ENCODE results near the gene TULP1. TPM values are rescaled to one million over a fixed set of nuclear protein-coding genes. Genes with fewer than 3 reads are reported as not detected.
A peak's percentile ranks its signal among the peaks of the same experiment; 100 is the strongest.

The TULP1 gene
- total RNA-seq, 1 experiment from 2014 or later = not detected

DNA sequence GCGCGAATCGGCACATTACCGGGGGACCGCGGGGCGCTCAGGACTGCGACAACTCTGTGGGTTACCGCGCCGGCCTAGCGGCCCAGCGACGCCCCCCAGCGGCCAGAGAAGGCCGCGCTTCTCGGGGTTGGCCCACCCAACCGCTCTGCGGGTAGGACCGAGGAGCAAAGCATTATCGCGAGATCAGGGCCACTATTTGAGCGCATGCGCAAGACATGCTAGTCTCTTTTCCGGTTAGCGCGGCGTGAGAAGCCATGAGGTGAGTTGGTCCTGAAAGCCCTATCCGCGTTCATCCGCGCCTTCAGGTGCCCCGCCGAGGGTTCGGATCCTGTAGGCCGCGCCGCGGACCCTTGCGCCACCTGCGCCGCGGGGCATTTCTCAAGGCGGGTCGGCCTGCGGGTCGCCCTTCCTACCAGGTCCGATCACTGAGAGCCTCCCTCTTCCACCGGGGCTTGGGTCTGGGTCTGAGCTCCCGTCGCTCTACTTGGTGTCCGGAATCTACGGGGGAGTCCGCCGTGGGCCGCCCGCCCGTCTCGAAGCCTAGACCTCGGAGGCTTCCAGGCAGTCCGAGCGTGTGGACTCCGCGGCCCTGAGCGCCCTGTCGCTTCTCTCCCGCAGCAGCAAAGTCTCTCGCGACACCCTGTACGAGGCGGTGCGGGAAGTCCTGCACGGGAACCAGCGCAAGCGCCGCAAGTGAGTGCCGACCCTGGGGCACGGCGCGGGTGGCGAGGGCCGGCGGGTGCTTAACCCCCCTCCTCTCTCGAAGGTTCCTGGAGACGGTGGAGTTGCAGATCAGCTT lies 44.3 kb downstream of the TULP1 start, which contains the start of gene RPL10A:
Gene RPL10A (plus strand): TSS at position 221 of the 799 bp plus-strand sequence. CDS start 34 bp downstream, at position 255.
- DNase-seq (ENCODE audit: low read depth) = peak; percentile 98

DNA sequence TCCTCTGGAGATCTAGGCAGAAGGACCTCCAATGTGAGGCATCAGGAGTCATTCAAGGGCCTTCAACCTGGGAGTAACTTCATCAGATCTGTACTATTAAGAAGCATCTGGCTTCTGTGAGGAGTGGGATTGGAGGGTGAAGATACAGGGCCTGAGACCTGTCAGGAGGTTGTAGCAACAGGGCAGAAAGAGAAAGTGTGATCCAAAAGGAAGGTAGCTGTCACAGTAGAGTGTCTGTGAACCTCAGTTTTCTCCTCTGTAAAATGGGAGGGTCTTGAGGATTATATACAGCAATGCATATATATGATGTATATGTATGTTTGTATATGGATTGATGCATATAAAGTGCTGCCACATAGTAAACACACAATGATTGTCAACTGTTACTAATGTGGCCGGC lies 47.0 kb downstream of the TULP1 start:
- DNase-seq (ENCODE audit: low read depth) = no peak

DNA sequence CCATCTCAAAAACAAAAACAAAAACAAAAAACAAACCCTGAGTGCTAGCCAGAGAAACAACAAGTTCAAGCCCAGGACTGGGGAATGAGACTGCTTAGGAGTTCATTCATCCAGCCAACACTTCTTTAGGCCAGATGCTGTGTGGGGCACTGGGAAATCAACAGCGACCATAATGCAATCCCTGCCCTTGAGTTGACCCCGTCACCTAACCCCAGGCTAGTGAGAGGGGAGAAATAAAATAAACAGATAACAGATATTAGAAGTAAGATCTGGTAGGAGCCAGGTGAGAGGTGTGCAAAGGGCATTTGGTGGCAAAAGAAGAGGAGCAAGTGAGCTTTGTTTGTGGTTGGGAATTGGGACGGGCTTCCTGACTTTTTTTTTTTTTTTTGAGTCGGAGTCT lies 49.4 kb downstream of the TULP1 start:
- DNase-seq (ENCODE audit: low read depth) = no peak

DNA sequence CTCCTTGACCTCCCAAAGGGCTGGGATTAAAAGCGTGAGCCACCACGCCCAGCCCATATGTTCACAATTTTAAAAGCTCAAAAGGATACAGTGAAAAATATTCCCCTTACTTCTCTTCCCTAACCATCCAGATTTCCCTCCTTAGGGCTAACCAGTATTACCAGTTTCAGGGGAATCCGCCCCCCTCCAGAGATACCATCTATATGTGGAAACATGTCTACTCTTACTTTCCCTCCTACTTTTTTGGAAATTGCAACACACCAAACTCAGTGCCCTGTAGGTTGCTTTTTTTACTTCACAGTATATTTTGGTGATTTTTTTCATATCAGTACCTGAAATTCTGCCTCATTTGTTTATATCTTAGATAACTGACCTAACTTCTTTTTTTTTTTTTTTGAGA lies 51.4 kb downstream of the TULP1 start:
- no peak for DNase-seq (ENCODE audit: low read depth)

DNA sequence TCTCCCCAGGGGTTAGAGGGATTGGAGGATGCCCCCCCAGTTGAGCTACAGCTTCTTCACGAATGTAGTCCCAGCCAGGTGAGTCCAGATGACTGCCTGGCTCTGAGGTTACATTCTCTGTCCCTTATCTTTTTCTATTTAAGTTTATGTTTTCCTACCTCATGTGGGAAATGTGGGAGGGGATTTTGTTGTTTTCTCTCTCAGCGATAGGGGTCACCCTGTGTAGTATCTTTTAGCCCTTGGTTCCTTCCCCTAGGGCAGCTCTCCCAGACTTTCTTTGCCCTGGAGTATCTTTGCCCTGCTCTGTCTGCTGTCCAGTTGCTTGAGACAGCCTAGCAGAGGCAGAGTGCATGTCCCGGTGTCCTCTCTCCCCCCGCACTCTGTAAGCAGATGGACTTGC lies 54.8 kb downstream of the TULP1 start:
- DNase-seq (ENCODE audit: low read depth) = no peak

DNA sequence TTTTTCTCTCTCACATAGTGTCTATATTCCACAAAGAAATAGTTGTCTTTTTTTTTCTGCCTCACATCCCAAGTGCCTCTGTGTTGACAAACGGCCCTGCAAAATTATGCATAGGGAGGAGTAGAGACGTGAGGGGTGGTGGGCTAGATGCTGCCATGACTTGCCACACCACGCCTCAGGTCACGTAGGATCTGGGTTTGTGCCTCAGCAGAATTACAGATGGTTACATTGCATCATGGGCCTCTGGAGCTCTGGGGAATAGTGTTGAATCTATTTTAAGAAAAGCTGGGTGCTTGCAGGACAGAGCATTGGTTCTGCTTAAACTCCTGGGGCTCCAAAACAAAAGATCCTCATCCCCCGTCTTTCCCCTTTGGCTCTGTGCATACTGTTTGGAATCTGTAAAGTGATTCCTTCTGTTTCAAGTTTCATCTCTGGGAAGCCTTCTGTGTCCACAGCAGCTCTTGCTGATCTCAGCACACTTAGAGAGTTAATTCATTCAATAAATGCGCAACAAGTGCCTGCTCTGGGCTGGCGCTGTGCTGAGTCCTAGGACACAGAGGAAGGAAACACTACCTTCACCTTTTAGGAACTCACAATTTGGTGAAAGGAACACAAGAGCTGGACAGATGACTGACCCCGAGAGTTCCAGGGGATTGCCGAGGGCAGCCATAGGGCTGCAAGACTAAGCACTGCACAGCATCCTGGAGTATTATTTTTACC lies 58.1 kb downstream of the TULP1 start:
- DNase-seq (ENCODE audit: low read depth) = no peak

DNA sequence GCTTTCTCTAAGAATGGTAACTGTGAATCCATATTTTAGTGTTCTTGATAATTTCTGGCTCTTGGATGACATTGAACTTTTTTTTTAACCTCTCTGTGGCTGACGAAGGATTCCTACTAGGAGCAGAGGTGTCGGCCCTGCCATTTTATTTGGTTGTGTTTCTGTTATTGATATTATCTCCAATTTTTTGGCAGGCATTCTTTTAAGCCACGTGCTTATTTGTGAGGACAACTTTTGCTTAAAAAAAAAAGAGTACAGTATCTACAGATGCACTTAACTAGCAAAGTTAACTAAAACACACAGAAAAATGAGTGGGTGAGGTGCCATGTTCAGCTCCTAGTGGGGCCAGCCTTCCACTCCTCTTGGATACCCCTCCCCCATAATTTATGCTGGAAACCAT lies 59.5 kb downstream of the TULP1 start:
- DNase-seq (ENCODE audit: low read depth) = no peak

DNA sequence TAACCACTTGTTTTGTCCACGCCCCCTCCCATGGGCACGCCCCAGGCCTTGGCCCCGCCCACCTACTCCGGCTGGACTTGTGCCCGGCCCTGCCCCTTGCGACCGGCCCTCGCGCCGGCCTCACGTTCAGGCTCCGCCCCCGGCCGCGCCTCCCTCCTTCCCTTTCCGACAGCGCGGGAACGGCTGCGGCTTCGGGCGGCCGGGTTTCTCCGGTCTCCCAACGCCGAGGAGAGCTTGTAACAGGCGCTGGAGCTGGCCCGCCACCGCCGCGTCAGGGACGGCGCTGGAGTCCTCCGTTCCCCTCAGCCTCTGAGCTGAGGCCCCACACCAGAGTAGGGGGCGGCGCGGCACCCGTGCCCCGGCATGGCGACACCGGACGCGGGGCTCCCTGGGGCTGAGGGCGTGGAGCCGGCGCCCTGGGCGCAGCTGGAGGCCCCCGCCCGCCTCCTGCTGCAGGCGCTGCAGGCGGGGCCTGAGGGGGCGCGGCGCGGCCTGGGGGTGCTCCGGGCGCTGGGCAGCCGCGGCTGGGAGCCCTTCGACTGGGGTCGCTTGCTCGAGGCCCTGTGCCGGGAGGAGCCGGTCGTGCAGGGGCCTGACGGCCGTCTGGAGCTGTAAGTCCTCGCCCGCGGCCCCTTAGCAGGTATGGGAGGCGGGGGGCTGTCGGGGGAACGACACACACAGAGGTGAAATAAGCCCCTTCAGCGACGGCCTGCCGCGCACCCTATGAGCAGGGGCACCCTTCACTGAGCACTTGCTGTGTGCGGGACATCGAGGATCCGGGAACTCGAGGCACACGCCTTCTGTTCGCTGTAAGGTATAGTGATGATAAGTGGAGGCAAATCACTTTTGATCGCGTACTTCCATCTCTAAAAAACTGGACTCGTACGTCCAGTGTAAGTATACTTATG lies 60.3 kb downstream of the TULP1 start, which contains the start of gene FANCE:
Gene FANCE (plus strand): TSS at position 156 of the 908 bp plus-strand sequence. CDS start 208 bp downstream, at position 364.
- peak; percentile 97 for DNase-seq (ENCODE audit: low read depth)

DNA sequence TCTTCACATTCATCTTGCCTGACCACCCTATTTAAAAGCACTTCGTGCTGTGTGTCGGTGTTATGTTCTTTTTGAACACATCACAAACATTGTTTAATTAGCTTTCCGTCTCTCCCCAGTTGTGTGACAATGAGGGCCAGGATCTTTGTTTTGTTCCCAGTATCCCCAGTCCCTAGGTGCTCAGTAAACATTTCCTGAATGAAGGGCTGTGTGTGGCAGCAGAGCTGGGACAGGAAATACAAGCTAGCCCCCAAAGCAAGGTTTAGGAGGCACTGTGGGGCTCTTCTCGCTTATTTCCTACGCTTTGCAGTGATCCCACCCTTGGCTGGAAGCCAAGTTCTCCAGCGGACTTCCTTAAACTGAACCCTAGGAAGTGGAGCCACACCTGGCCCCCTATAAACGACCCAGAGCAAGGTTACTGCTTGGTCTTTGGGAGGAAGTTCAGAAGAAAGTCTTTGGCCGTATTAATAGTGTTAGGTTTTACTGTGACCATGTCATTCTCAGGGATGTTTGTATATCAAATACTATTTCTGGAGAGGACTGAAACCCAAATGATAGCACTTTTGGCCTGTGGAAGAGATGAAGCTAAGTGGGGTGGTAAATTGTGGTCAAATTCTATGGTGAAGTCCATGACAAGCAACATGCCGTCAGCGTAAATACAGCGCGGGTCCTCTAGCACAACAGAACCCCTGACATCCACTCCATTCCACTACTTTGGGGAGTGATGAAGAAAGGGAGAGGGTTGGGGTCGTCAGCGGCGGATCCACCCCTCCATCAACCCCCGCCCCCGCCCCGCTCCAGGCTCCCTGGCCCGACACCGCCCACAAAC lies 61.1 kb downstream of the TULP1 start:
- no peak for DNase-seq (ENCODE audit: low read depth)

DNA sequence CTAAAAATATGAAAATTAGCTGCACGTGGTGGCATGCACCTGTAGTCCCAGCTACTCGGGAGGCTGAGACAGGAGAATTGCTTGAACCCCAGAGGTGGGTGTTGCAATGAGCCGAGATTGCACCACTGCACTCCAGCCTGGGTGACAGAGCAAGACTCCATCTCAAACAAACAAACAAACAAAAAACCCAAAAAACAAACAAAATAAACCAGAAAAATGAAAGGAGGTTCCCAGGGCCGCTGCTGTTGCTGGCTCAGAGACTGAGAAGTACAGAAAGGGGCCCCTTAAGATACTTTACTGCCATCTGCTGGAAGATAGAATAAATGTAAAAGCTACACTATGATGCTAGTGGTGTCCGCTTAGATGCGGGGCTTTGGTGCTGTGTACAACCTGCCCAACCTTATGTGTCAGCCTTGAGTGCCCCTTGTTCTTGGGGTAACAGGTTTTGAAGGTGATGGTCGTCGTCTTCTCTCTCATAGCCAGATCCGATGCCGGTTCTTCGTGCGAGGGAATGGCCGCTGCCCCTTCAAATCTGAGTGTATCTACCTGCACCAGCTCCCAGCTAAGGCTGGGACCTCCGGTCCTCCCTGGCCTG lies 63.3 kb downstream of the TULP1 start:
- peak; percentile 53 for DNase-seq (ENCODE audit: low read depth)

DNA sequence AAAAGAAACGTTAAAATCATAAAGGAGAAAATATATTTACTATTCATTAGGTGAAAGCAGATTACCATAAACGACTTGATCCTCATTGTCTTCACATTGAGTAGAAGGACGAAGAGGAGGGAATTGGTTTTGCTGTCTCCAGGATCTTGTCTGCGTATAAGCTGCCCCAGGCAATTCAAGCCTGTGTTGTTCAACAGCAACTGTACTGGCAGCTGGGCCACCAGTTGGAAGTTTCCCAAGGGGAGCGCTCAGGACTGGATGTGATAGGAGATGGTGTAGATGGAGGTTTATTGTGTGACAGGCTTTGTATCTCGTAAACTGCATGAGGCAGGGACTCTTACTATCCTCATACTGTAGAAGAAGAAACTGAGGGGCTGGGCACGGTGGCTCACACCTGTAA lies 64.5 kb downstream of the TULP1 start:
- no peak for DNase-seq (ENCODE audit: low read depth)

Other genes starting within 250 kb of the TULP1 start
- 20.0 and 23.6 TPM in 2 replicates for gene DEF6, start 215.1 kb downstream of the TULP1 start, total RNA-seq (2014; rRNA removed; shearing (Covaris generic))
- gene PPARD, start 170.3 kb downstream of the TULP1 start, total RNA-seq (2014; rRNA removed; shearing (Covaris generic)) = 2.9 and 5.6 TPM in 2 replicates
- gene FANCE, start 60.6 kb downstream of the TULP1 start, total RNA-seq (2014; rRNA removed; shearing (Covaris generic)) = 25.8 and 37.4 TPM in 2 replicates
- 1,576 and 1,963 TPM in 2 replicates for gene RPL10A, start 44.5 kb downstream of the TULP1 start, total RNA-seq (2014; rRNA removed; shearing (Covaris generic))
- gene TEAD3, start 15.8 kb downstream of the TULP1 start, total RNA-seq (2014; rRNA removed; shearing (Covaris generic)) = 6.9 and 7.3 TPM in 2 replicates
- 6.8 and 10.2 TPM in 2 replicates for gene FKBP5, start 176.0 kb upstream of the TULP1 start, total RNA-seq (2014; rRNA removed; shearing (Covaris generic))
- gene ARMC12, start 224.1 kb upstream of the TULP1 start, total RNA-seq (2014; rRNA removed; shearing (Covaris generic)) = 0.51 TPM in 1 of 2 replicates, not detected in the other

Measured in Daoy (cell line).